K562 (cell line): Measurements from ENCODE around the gene LGALS3BP. TPM values are rescaled to one million over a fixed set of nuclear protein-coding genes. Genes with fewer than 3 reads are reported as not detected.

Source experiments
- CEBPB ChIP-seq: fragments of 450-650 bp; IDR thresholded peaks from 2 replicates; pipeline ENCODE4 v1.6.1; 2016; ENCODE audit warnings: missing genetic modification characterization, missing compliant biosample characterization
- HMG20B ChIP-seq: fragments of 250-450 bp; sonication (Bioruptor Pico); IDR thresholded peaks from 2 replicates; pipeline ENCODE4 v1.5.0; 2021; ENCODE audit warnings: mild to moderate bottlenecking
- SMC3 ChIP-seq: conservative IDR thresholded peaks from 2 replicates; pipeline ENCODE4 v1.6.1; 2011; ENCODE audit warnings: low read depth, low read length, improper control_type of control experiment; ENCODE audit not compliant: insufficient read depth
- XRCC4 ChIP-seq: IDR thresholded peaks from one replicate; pipeline ENCODE4 v1.6.1; 2011; ENCODE audit not compliant: insufficient read depth, insufficient read length; ENCODE audit errors: extremely low read depth
- ZNF507 ChIP-seq: conservative IDR thresholded peaks from 2 replicates; pipeline ENCODE4 v1.6.1; 2017; ENCODE audit warnings: missing genetic modification characterization, missing compliant biosample characterization
- ZNF79 ChIP-seq: fragments of 250-450 bp; sonication (Bioruptor Pico); IDR thresholded peaks from 2 replicates; pipeline ENCODE4 v1.4.0; 2020; ENCODE audit warnings: low read depth, mild to moderate bottlenecking, moderate library complexity
- polyA plus RNA-seq, 8 experiments: library from polyadenylated mRNA; depleted of rRNA in 4 of 8; stranded (reverse) in 5 of 8; unstranded in 3 of 8; fragments of >200 nt; fragmentation: Nextera tagmentation in 2 of 8; fragmentation: Illumina TruSeq in 1 of 8; extraction: Ambion mirVana in 2 of 8; extraction: Trizol in 1 of 8; gene quantifications; 2 replicates each; pipeline versions ENCODE4 v1.2.1 to v1.2.3, GENCODE V29; 2011 to 2014; ENCODE audit warnings: inconsistent platforms in 1 of 8, missing spikeins in 1 of 8
- total RNA-seq, 7 experiments: library from RNA; depleted of rRNA in 6 of 7; stranded (reverse); fragments of >200 nt in 6 of 7; fragmentation: Illumina TruSeq in 2 of 7; extraction: Trizol in 2 of 7; gene quantifications; 2 replicates each; pipeline versions ENCODE4 v1.2.1 to v1.2.3, GENCODE V29; 2011 to 2021; ENCODE audit warnings: low replicate concordance in 1 of 7
- TF ChIP-seq, protein P1 (sequence below): fragments of 200-600 bp; sonication (generic); IDR thresholded peaks from one replicate; pipeline ENCODE4 v1.6.1; 2012; ENCODE audit warnings: mild to moderate bottlenecking, low read depth, low read length, inconsistent platforms
- TF ChIP-seq, protein P2 (sequence below): fragments of 250-450 bp; sonication (Bioruptor Pico); IDR thresholded peaks from 2 replicates; pipeline ENCODE4 v1.8.0; 2021; ENCODE audit warnings: borderline replicate concordance, mild to moderate bottlenecking, moderate library complexity; ENCODE audit not compliant: poor library complexity, severe bottlenecking
- TF ChIP-seq, protein P3 (sequence below), 2 experiments: fragments of 450-650 bp in 1 of 2; sonication (generic) in 1 of 2; formaldehyde crosslinking; conservative IDR thresholded peaks; 2 replicates each; pipeline versions ENCODE4 v1.4.0 to v1.8.1; 2020 to 2022; ENCODE audit warnings: mild to moderate bottlenecking in 1 of 2, missing genetic modification reagents in 1 of 2
- TF ChIP-seq, protein P4 (sequence below), 2 experiments: IDR thresholded peaks; 2 replicates each; pipeline ENCODE4 v1.6.1; 2011; ENCODE audit warnings: borderline replicate concordance in 1 of 2, control low read depth in 1 of 2, low read depth in 1 of 2, low read length in 1 of 2, mild to moderate bottlenecking in 1 of 2, mixed read lengths in 1 of 2, moderate library complexity in 1 of 2; ENCODE audit not compliant: insufficient read depth in 1 of 2, insufficient read length in 1 of 2, poor library complexity in 1 of 2, severe bottlenecking in 1 of 2; ENCODE audit errors: extremely low read depth in 1 of 2

The LGALS3BP gene
- total and polyA plus RNA-seq, 9 of the 15 experiments (the other 6 are each of a cell fraction or from before 2014, with no cell fraction given), result 0.39 to 5.3 (median 3.2) TPM

DNA sequence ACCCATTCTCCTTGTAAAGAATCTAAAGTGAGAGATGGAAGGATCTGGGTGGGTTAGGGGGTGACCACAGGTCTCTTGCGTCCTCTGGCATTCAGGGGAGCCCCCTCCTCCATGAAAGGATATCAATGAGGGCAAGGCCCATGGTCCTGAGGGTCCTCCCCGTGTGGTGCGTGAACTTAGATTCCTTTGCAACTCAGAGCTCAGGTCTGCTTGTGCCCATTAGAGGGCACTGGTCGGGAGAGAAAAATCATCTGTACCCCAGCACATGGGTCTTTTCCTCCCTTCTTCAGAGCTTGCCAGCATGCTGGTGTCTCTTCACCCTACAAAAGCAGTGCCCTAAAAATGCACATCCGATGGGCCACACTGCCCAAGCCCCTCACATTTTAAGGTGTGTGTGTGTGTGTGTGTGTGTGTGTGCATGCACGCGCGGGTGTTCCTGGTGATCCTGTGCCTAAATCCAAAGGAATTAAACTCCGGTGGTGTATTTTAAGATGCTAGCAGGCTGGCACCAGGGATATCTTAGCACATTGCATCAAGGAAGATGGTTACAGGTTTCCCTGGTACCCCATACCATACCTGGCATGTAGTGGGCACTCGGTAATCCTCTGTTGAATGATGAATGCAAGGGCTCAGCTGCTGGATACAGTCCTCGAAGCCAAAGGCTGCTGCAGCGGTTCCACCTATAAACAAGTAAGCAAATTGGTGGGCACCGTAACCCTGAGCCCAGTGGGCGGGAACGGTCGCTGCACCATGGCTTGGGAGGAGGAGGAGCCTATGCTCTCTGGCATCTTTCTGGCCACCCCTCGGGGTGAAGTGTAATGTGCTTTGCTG is 49.0 kb upstream of the LGALS3BP start (continued):
- TF ChIP-seq, protein P1, sequence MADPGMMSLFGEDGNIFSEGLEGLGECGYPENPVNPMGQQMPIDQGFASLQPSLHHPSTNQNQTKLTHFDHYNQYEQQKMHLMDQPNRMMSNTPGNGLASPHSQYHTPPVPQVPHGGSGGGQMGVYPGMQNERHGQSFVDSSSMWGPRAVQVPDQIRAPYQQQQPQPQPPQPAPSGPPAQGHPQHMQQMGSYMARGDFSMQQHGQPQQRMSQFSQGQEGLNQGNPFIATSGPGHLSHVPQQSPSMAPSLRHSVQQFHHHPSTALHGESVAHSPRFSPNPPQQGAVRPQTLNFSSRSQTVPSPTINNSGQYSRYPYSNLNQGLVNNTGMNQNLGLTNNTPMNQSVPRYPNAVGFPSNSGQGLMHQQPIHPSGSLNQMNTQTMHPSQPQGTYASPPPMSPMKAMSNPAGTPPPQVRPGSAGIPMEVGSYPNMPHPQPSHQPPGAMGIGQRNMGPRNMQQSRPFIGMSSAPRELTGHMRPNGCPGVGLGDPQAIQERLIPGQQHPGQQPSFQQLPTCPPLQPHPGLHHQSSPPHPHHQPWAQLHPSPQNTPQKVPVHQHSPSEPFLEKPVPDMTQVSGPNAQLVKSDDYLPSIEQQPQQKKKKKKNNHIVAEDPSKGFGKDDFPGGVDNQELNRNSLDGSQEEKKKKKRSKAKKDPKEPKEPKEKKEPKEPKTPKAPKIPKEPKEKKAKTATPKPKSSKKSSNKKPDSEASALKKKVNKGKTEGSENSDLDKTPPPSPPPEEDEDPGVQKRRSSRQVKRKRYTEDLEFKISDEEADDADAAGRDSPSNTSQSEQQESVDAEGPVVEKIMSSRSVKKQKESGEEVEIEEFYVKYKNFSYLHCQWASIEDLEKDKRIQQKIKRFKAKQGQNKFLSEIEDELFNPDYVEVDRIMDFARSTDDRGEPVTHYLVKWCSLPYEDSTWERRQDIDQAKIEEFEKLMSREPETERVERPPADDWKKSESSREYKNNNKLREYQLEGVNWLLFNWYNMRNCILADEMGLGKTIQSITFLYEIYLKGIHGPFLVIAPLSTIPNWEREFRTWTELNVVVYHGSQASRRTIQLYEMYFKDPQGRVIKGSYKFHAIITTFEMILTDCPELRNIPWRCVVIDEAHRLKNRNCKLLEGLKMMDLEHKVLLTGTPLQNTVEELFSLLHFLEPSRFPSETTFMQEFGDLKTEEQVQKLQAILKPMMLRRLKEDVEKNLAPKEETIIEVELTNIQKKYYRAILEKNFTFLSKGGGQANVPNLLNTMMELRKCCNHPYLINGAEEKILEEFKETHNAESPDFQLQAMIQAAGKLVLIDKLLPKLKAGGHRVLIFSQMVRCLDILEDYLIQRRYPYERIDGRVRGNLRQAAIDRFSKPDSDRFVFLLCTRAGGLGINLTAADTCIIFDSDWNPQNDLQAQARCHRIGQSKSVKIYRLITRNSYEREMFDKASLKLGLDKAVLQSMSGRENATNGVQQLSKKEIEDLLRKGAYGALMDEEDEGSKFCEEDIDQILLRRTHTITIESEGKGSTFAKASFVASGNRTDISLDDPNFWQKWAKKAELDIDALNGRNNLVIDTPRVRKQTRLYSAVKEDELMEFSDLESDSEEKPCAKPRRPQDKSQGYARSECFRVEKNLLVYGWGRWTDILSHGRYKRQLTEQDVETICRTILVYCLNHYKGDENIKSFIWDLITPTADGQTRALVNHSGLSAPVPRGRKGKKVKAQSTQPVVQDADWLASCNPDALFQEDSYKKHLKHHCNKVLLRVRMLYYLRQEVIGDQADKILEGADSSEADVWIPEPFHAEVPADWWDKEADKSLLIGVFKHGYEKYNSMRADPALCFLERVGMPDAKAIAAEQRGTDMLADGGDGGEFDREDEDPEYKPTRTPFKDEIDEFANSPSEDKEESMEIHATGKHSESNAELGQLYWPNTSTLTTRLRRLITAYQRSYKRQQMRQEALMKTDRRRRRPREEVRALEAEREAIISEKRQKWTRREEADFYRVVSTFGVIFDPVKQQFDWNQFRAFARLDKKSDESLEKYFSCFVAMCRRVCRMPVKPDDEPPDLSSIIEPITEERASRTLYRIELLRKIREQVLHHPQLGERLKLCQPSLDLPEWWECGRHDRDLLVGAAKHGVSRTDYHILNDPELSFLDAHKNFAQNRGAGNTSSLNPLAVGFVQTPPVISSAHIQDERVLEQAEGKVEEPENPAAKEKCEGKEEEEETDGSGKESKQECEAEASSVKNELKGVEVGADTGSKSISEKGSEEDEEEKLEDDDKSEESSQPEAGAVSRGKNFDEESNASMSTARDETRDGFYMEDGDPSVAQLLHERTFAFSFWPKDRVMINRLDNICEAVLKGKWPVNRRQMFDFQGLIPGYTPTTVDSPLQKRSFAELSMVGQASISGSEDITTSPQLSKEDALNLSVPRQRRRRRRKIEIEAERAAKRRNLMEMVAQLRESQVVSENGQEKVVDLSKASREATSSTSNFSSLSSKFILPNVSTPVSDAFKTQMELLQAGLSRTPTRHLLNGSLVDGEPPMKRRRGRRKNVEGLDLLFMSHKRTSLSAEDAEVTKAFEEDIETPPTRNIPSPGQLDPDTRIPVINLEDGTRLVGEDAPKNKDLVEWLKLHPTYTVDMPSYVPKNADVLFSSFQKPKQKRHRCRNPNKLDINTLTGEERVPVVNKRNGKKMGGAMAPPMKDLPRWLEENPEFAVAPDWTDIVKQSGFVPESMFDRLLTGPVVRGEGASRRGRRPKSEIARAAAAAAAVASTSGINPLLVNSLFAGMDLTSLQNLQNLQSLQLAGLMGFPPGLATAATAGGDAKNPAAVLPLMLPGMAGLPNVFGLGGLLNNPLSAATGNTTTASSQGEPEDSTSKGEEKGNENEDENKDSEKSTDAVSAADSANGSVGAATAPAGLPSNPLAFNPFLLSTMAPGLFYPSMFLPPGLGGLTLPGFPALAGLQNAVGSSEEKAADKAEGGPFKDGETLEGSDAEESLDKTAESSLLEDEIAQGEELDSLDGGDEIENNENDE, result no peak
- TF ChIP-seq XRCC4, result no peak
- TF ChIP-seq SMC3, result no peak
- TF ChIP-seq, protein P2, sequence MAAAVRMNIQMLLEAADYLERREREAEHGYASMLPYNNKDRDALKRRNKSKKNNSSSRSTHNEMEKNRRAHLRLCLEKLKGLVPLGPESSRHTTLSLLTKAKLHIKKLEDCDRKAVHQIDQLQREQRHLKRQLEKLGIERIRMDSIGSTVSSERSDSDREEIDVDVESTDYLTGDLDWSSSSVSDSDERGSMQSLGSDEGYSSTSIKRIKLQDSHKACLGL (CRISPR knock-in tag), result no peak
- no peak for TF ChIP-seq ZNF79 (CRISPR knock-in tag)
- TF ChIP-seq, protein P3, sequence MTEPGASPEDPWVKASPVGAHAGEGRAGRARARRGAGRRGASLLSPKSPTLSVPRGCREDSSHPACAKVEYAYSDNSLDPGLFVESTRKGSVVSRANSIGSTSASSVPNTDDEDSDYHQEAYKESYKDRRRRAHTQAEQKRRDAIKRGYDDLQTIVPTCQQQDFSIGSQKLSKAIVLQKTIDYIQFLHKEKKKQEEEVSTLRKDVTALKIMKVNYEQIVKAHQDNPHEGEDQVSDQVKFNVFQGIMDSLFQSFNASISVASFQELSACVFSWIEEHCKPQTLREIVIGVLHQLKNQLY (CRISPR knock-in tag; conservative IDR thresholded peaks at IDR 0.05), result no peak
- TF ChIP-seq ZNF507 (tag), result no peak
- TF ChIP-seq, protein P4, sequence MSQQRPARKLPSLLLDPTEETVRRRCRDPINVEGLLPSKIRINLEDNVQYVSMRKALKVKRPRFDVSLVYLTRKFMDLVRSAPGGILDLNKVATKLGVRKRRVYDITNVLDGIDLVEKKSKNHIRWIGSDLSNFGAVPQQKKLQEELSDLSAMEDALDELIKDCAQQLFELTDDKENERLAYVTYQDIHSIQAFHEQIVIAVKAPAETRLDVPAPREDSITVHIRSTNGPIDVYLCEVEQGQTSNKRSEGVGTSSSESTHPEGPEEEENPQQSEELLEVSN (IDR thresholded peaks at IDR 0.05; ENCODE audit: borderline replicate concordance in 1 of 2, extremely low read depth in 1 of 2, insufficient read depth in 1 of 2, insufficient read length in 1 of 2, low read depth in 1 of 2, low read length in 1 of 2, poor library complexity in 1 of 2, severe bottlenecking in 1 of 2), result no peak
- TF ChIP-seq CEBPB (tag), result no peak
- no peak for TF ChIP-seq HMG20B (CRISPR knock-in tag)
